A549 (cell line): ENCODE data around the gene ZC3H4. TPM values are rescaled to one million over a fixed set of nuclear protein-coding genes. Genes with fewer than 3 reads are reported as not detected.

Experiments used
- ATAC-seq, 2 experiments: fragments of 200-7000 bp in 1 of 2; fragments of >200 bp in 1 of 2; cut with Nextera tagmentation in 1 of 2; cut with Tn5 transposase in 1 of 2; 3 replicates each; pipeline versions ENCODE4 v1.8.0 to v1.9.1; 2018 to 2020; ENCODE audit warnings: mild to moderate bottlenecking in 1 of 2, moderate library complexity in 1 of 2
- CTCF ChIA-PET: fragments of 300-600 bp; sonication (Branson Sonifier 250); formaldehyde crosslinking; extraction: SDS; loops from one replicate; lab custom pipeline; 2021; ENCODE audit warnings: antibody characterized with exemption, inconsistent platforms; lab: Yijun Ruan, JAX
- POLR2A ChIA-PET: fragments of 350-600 bp; formaldehyde crosslinking; extraction: SDS; loops from one replicate; lab custom pipeline; 2021; ENCODE audit warnings: antibody characterized with exemption, inconsistent platforms; lab: Yijun Ruan, JAX
- DNase-seq, 2 experiments: peaks; one replicate each; pipeline versions ENCODE4 v3.0.0 to v3.0.0-alpha.2; 2011 to 2016; ENCODE audit warnings: low read depth in 1 of 2, low spot score in 1 of 2
- FAIRE-seq: peaks from 2 replicates; lab custom pipeline; 2011; peaks lifted over from hg19 to GRCh38; lab: Jason Lieb, UNC
- H3K27ac ChIP-seq, 2 experiments: fragments of >200 bp; sonication (Bioruptor Twin); formaldehyde crosslinking; 3 replicates each; pipeline ENCODE4 v1.5.1; 2016 to 2017
- H3K4me1 ChIP-seq: fragments of >200 bp; sonication (Bioruptor Twin); formaldehyde crosslinking; 3 replicates; pipeline ENCODE4 v1.6.1; 2016
- H3K4me2 ChIP-seq: fragments of >200 bp; sonication (Bioruptor Twin); formaldehyde crosslinking; 3 replicates; pipeline ENCODE4 v1.6.1; 2016
- H3K4me3 ChIP-seq: fragments of >200 bp; sonication (Bioruptor Twin); formaldehyde crosslinking; 3 replicates; pipeline ENCODE4 v1.5.1; 2016
- H3K9me3 ChIP-seq: fragments of >200 bp; sonication (Bioruptor Twin); formaldehyde crosslinking; 3 replicates; pipeline ENCODE4 v1.6.1; 2016
- BCL3 ChIP-seq: fragments of >200 bp; sonication (Bioruptor Twin); formaldehyde crosslinking; IDR thresholded peaks from 3 replicates; pipeline ENCODE4 v1.6.1; 2016
- CBX2 ChIP-seq: fragments of 200-600 bp; sonication (generic); IDR thresholded peaks from 2 replicates; pipeline ENCODE4 v1.6.1; 2016; ENCODE audit warnings: low read depth, mild to moderate bottlenecking, borderline replicate concordance
- E2F6 ChIP-seq: IDR thresholded peaks from 2 replicates; pipeline ENCODE4 v1.6.1; 2012; ENCODE audit warnings: low read depth, borderline replicate concordance
- ELK1 ChIP-seq: fragments of 150-350 bp; IDR thresholded peaks from 2 replicates; pipeline ENCODE4 v1.6.1; 2014; ENCODE audit warnings: low read depth, mild to moderate bottlenecking, low read length
- FOSB ChIP-seq: fragments of 250-450 bp; sonication (Bioruptor Pico); IDR thresholded peaks from 2 replicates; pipeline ENCODE4 v1.5.0; 2020; ENCODE audit warnings: mild to moderate bottlenecking, moderate library complexity
- FOSL2 ChIP-seq, 2 experiments: fragments of 450-650 bp in 1 of 2; fragments of >200 bp in 1 of 2; sonication (Bioruptor Twin) in 1 of 2; formaldehyde crosslinking; IDR thresholded peaks; 2 replicates each; pipeline versions ENCODE4 v1.5.0 to v1.6.1; 2016 to 2020; ENCODE audit warnings: mild to moderate bottlenecking in 1 of 2, moderate library complexity in 1 of 2
- HOXB13 ChIP-seq: fragments of 250-450 bp; sonication (Bioruptor Pico); IDR thresholded peaks from 2 replicates; pipeline ENCODE4 v1.5.0; 2020; ENCODE audit warnings: low read depth, mild to moderate bottlenecking, moderate library complexity
- HOXB5 ChIP-seq: fragments of 250-450 bp; sonication (Bioruptor Pico); IDR thresholded peaks from 2 replicates; pipeline ENCODE4 v1.5.0; 2020; ENCODE audit warnings: mild to moderate bottlenecking, moderate library complexity
- KDM5A ChIP-seq: fragments of 200-600 bp; sonication (generic); IDR thresholded peaks from 2 replicates; pipeline ENCODE4 v1.6.1; 2016; ENCODE audit warnings: antibody characterized with exemption, mild to moderate bottlenecking
- MAFK ChIP-seq: fragments of 450-650 bp; IDR thresholded peaks from 2 replicates; pipeline ENCODE4 v1.6.1; 2014; ENCODE audit not compliant: partially characterized antibody
- MYC ChIP-seq: IDR thresholded peaks from 2 replicates; pipeline ENCODE4 v1.6.1; 2012; ENCODE audit warnings: mild to moderate bottlenecking, inconsistent platforms, low read length, improper control_type of control experiment, borderline replicate concordance
- NFE2L2 ChIP-seq: fragments of 150-350 bp; conservative IDR thresholded peaks from 2 replicates; pipeline ENCODE4 v1.6.1; 2014; ENCODE audit warnings: low read length
- NR3C1 ChIP-seq: fragments of >200 bp; sonication (Bioruptor Twin); formaldehyde crosslinking; IDR thresholded peaks from 3 replicates; pipeline ENCODE4 v1.6.1; 2017
- POLR2A ChIP-seq: IDR thresholded peaks from 2 replicates; pipeline ENCODE4 v1.6.1; 2012; ENCODE audit warnings: mild to moderate bottlenecking, low read length
- POLR2AphosphoS2 ChIP-seq: conservative IDR thresholded peaks from 2 replicates; pipeline ENCODE4 v1.6.1; 2012; ENCODE audit warnings: low read length, improper control_type of control experiment, inconsistent platforms
- RAD21 ChIP-seq, 2 experiments: fragments of >200 bp in 1 of 2; sonication (Bioruptor Twin) in 1 of 2; formaldehyde crosslinking in 1 of 2; IDR thresholded peaks in 1 of 2; conservative IDR thresholded peaks in 1 of 2; 2 replicates in 1 of 2; 3 replicates in 1 of 2; pipeline ENCODE4 v1.6.1; 2012 to 2018; ENCODE audit warnings: inconsistent platforms in 1 of 2
- RCOR1 ChIP-seq: fragments of 150-350 bp; IDR thresholded peaks from 2 replicates; pipeline ENCODE4 v1.6.1; 2014; ENCODE audit warnings: antibody characterized with exemption, low read length, low read depth
- RFX5 ChIP-seq: fragments of 450-650 bp; IDR thresholded peaks from 2 replicates; pipeline ENCODE4 v1.7.1; 2014; ENCODE audit warnings: antibody characterized with exemption, mild to moderate bottlenecking, moderate library complexity
- RNF2 ChIP-seq: fragments of 200-600 bp; sonication (generic); IDR thresholded peaks from 2 replicates; pipeline ENCODE4 v1.6.1; 2016; ENCODE audit warnings: low read depth, mild to moderate bottlenecking, antibody characterized with exemption, moderate library complexity, borderline replicate concordance
- USF2 ChIP-seq: fragments of 450-650 bp; IDR thresholded peaks from 2 replicates; pipeline ENCODE4 v1.6.1; 2014; ENCODE audit warnings: antibody characterized with exemption
- ZFP36 ChIP-seq: fragments of 450-650 bp; IDR thresholded peaks from 2 replicates; pipeline ENCODE4 v1.6.1; 2014; ENCODE audit warnings: borderline replicate concordance; ENCODE audit not compliant: partially characterized antibody
- WGBS: methylation state at CpG from one replicate; pipeline ENCODE4 v1.1.6; 2017; ENCODE audit errors: missing lambda C conversion rate; 5-methylcytosine and 5-hydroxymethylcytosine counted together
- polyA plus RNA-seq, 4 experiments: library from polyadenylated mRNA; depleted of rRNA in 3 of 4; stranded (reverse); fragments of >200 nt; fragmentation: RNase III in 1 of 4; extraction: RNeasy Plus Mini Kit Qiagen cat#74134 plus additional on column Dnase treatment in 1 of 4; gene quantifications; 2 replicates in 3 of 4; 3 replicates in 1 of 4; pipeline ENCODE4 v1.2.3, GENCODE V29; 2011 to 2017
- TF ChIP-seq, protein P1 (sequence below): fragments of 250-450 bp; sonication (Bioruptor Pico); IDR thresholded peaks from 2 replicates; pipeline ENCODE4 v1.5.0; 2020; ENCODE audit warnings: low read depth, mild to moderate bottlenecking, moderate library complexity

Gene ZC3H4
- polyA plus RNA-seq, 2 of the 4 experiments (the other 2 are of a cell fraction): 7.7 to 33.4 TPM

GRCh38 chr19:47100290-47100689 lies 13.3 kb downstream of the ZC3H4 start (continued):
- no peak for TF ChIP-seq USF2
- no peak for TF ChIP-seq RNF2

- FAIRE-seq: no peak
- Histone ChIP-seq H3K27ac (no peak overlapping the region), H3K4me2 (no peak overlapping the region), H3K9me3 (no peaks in the 10 kb centered on the region), H3K4me3 (no peak overlapping the region), H3K4me1 (peaks cover 26% of the 10 kb centered on the region)
- ATAC-seq: no peak
- TF ChIP-seq RCOR1 (no peak), RFX5 (no peak)
- DNase-seq: no peak
- 92% methylated on average over 6 of the region's 6 CpGs for WGBS
- POLR2A ChIA-PET: interaction anchor here (0.6 to 1.8 kb wide), 2 partner anchors 14 to 20 kb away, joined by 3 to 10 read pairs; partner anchors contain the start of gene ZC3H4
- CTCF ChIA-PET: interaction anchor here (0.6 to 4.7 kb wide), 6 partner anchors 13 to 1360 kb away, joined by 3 to 22 read pairs (median 4); no protein-coding TSS in a partner anchor
Observed at GRCh38 chr19:47099576-47100050, 14.0 kb downstream of the ZC3H4 start.

GRCh38 chr19:47098608-47099007 lies 15.0 kb downstream of the ZC3H4 start:
- CTCF ChIA-PET: interaction anchor here (0.7 to 4.7 kb wide), 6 partner anchors 11 to 63 kb away, joined by 3 to 22 read pairs (median 4); partner anchors contain the start of gene ZC3H4
- ATAC-seq: no peak
- Histone ChIP-seq H3K4me3 (no peak overlapping the region), H3K9me3 (no peaks in the 10 kb centered on the region), H3K4me2 (no peak overlapping the region), H3K4me1 (peaks cover 26% of the 10 kb centered on the region), H3K27ac (no peak overlapping the region)
- DNase-seq: no peak
- FAIRE-seq: no peak
- TF ChIP-seq RAD21 (conservative IDR thresholded peaks at IDR 0.05 in 1 of 2, IDR thresholded peaks at IDR 0.05 in 1 of 2) (no peak), E2F6 (no peak), NR3C1 (no peak), USF2 (no peak), FOSL2 (IDR thresholded peaks at IDR 0.05) (no peak), FOSL2 (CRISPR knock-in tag; IDR thresholded peaks at IDR 0.05) (no peak), CBX2 (no peak), BCL3 (no peak), POLR2A (no peak), HOXB13 (no peak), FOSB (CRISPR knock-in tag) (no peak), KDM5A (no peak)
- POLR2A ChIA-PET: interaction anchor here (1.8 kb wide), 1 partner anchor 15 kb away, joined by 10 read pairs; the partner anchor contains the start of gene ZC3H4
- WGBS: 93% methylated on average over 6 of the region's 6 CpGs

DNA sequence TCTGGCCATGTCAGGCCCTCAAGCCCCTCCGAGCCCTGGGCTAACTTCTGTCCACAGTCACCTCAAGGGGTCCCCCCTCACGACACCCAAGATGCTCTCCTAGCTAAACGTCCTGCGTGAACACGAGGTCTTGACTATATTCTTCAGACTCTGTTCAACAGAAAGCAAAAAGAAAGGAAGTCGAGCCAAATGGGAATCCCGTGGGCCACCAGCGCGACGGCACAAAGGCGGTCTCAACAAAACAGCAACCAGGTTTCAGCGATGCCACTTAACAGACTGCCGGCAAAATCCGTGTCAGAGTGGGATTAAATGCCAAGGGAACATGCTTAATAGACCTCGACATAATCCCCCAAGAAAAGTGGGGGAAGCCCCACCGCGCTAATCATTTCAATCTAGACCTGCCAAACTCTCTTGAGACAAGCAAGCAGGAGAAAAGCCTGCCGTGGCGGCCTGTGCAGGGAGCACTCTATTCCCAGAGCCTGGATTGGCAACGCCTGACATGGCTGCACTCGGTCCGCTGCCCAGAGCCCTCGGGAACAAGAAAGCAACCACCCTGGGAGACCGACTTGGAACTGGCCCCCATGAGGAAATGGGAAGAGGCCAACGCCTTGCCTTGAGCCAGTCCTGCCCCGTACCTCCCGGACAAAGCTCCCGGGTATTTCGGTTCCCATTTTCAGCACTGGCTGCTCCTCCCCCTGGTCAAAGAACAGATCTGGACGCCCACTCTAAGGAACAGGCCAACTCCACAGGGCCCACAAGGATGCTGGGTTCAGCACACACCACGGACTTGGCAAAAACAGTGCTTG lies 16.0 kb downstream of the ZC3H4 start:
- no peaks in the 10 kb centered on the region for H3K9me3 ChIP-seq
- DNase-seq (no peak), ATAC-seq (no peak), FAIRE-seq (no peak)
- H3K4me2 ChIP-seq: no peak overlapping the region
- no peak overlapping the region for H3K4me3 ChIP-seq
- H3K27ac ChIP-seq: no peak overlapping the region
- CTCF ChIA-PET: interaction anchor here (0.6 to 4.7 kb wide), 11 partner anchors 10 to 458 kb away, joined by 3 to 22 read pairs (median 4); no protein-coding TSS in a partner anchor
- WGBS: 92% methylated on average over 31 of the region's 31 CpGs
- H3K4me1 ChIP-seq: peaks cover 26% of the 10 kb centered on the region
- POLR2A ChIA-PET: interaction anchor here (2.4 kb wide), 1 partner anchor 16 kb away, joined by 14 read pairs; the partner anchor contains the start of gene ZC3H4
- no peak for TF ChIP-seq HOXB5 (CRISPR knock-in tag)
- TF ChIP-seq, protein P1, sequence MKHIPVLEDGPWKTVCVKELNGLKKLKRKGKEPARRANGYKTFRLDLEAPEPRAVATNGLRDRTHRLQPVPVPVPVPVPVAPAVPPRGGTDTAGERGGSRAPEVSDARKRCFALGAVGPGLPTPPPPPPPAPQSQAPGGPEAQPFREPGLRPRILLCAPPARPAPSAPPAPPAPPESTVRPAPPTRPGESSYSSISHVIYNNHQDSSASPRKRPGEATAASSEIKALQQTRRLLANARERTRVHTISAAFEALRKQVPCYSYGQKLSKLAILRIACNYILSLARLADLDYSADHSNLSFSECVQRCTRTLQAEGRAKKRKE (CRISPR knock-in tag): no peak
- TF ChIP-seq MYC: no peak
- no peak for TF ChIP-seq ZFP36
- no peak for TF ChIP-seq ELK1
- no peak for TF ChIP-seq MAFK
- TF ChIP-seq POLR2AphosphoS2: no peak
- TF ChIP-seq NFE2L2: no peak
- TF ChIP-seq USF2: no peak
- no peak for TF ChIP-seq RAD21 (conservative IDR thresholded peaks at IDR 0.05 in 1 of 2, IDR thresholded peaks at IDR 0.05 in 1 of 2)
